DND-41 (cell line): ENCODE measurements around the gene ATP6V1G1.

Source experiments
- EZH2 ChIP-seq: IDR thresholded peaks from 3 replicates; pipeline ENCODE4 v1.6.1; 2012; ENCODE audit warnings: borderline replicate concordance, low read depth, mild to moderate bottlenecking, moderate library complexity, low read length, inconsistent platforms; ENCODE audit not compliant: severe bottlenecking
- TF ChIP-seq, protein P1 (sequence below): IDR thresholded peaks from 2 replicates; pipeline ENCODE4 v1.5.1; 2012; ENCODE audit warnings: borderline replicate concordance, low read length, moderate library complexity, mild to moderate bottlenecking; ENCODE audit not compliant: poor library complexity, severe bottlenecking; ENCODE audit errors: extremely low read depth

DNA sequence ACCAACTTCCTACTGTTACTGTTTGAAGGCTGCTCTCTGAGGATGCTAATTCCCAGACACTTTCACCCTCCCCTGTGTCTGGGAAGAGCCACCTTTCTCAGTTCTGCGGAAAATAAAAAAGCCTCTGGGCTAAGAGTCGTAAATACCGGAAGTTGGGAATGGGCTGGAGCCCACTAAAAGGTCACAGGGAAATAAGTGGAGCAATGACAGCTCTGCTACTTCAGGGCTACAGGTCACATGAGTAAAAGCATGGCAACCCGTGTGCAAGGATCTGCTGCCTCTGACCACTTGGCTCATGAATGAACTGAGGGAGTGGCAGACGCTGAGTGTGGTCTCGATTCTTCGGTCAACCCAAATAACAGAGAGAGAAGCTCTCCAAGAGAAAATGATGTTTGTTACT lies 25.8 kb upstream of the ATP6V1G1 start:
- TF ChIP-seq, protein P1, sequence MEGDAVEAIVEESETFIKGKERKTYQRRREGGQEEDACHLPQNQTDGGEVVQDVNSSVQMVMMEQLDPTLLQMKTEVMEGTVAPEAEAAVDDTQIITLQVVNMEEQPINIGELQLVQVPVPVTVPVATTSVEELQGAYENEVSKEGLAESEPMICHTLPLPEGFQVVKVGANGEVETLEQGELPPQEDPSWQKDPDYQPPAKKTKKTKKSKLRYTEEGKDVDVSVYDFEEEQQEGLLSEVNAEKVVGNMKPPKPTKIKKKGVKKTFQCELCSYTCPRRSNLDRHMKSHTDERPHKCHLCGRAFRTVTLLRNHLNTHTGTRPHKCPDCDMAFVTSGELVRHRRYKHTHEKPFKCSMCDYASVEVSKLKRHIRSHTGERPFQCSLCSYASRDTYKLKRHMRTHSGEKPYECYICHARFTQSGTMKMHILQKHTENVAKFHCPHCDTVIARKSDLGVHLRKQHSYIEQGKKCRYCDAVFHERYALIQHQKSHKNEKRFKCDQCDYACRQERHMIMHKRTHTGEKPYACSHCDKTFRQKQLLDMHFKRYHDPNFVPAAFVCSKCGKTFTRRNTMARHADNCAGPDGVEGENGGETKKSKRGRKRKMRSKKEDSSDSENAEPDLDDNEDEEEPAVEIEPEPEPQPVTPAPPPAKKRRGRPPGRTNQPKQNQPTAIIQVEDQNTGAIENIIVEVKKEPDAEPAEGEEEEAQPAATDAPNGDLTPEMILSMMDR: no peak
- no peak for TF ChIP-seq EZH2
